ENCODE measurements around the gene PBX3. TPM values are rescaled to one million over a fixed set of nuclear protein-coding genes. Genes with fewer than 3 reads are reported as not detected.
"Not testable (repeated sequence)": the region's sequence is repeated elsewhere in the genome, so short reads cannot be mapped to it uniquely, and the experiment has no call there.

PBX3 gene
- polyA plus RNA-seq, 1 donor: 20.3 TPM

GRCh38 chr9:125772740-125773139 lies 25.6 kb downstream of the PBX3 start:
- WGBS (ENCODE audit: insufficient coverage, low lambda C conversion rate): 40% methylated on average over 1 of the region's 2 CpGs
- Histone ChIP-seq H3K4me3 (ENCODE audit: low read length) (no peak overlapping the region), H3K4me1 (ENCODE audit: control insufficient read depth, insufficient read depth, low read length) (no peaks in the 10 kb centered on the region), H3K27ac (ENCODE audit: low read length) (no peak overlapping the region), H3K27me3 (ENCODE audit: control insufficient read depth, insufficient read depth, low read length) (no peaks in the 10 kb centered on the region), H3K9me3 (ENCODE audit: control insufficient read depth, low read depth, low read length) (no peaks in the 10 kb centered on the region), H3K36me3 (ENCODE audit: control insufficient read depth, insufficient read depth, low read length) (no peaks in the 10 kb centered on the region)
- no peak for DNase-seq

- Histone ChIP-seq H3K4me3 (ENCODE audit: low read length) (no peak overlapping the region), H3K27me3 (ENCODE audit: control insufficient read depth, insufficient read depth, low read length) (no peaks in the 10 kb centered on the region), H3K9me3 (ENCODE audit: control insufficient read depth, low read depth, low read length) (no peaks in the 10 kb centered on the region), H3K27ac (ENCODE audit: low read length) (no peak overlapping the region), H3K4me1 (ENCODE audit: control insufficient read depth, insufficient read depth, low read length) (no peaks in the 10 kb centered on the region), H3K36me3 (ENCODE audit: control insufficient read depth, insufficient read depth, low read length) (no peaks in the 10 kb centered on the region)
- 100% methylated on average over 1 of the region's 4 CpGs for WGBS (ENCODE audit: insufficient coverage, low lambda C conversion rate)
- no peak for DNase-seq
These were observed 26.9 kb downstream of the PBX3 start for GRCh38 chr9:125774106-125774505.

DNA sequence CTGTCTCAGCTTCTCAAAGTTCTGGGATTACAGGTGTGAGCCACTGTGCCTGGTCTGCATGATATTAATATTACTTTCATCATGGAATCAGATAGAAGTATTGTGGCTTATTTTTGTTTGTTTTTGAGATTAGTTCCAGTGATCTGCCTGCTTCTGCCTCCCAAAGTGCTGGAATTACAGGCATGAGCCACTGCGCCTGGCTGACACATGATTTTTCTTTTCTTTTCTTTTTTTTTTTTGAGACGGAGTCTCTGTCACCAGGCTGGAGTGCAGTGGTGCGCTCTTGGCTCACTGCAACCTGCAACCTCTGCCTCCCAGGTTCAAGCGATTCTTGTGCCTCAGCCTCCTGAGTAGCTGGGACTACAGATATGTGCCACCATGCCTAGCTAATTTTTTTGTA lies 29.6 kb downstream of the PBX3 start:
- not testable (repeated sequence) for H3K36me3 ChIP-seq (ENCODE audit: control insufficient read depth, insufficient read depth, low read length); H3K27me3 ChIP-seq (ENCODE audit: control insufficient read depth, insufficient read depth, low read length); H3K4me3 ChIP-seq (ENCODE audit: low read length); DNase-seq; H3K27ac ChIP-seq (ENCODE audit: low read length); H3K4me1 ChIP-seq (ENCODE audit: control insufficient read depth, insufficient read depth, low read length)
- WGBS (ENCODE audit: insufficient coverage, low lambda C conversion rate): no CpG with 5 or more reads among the region's 4 CpGs
- H3K9me3 ChIP-seq (ENCODE audit: control insufficient read depth, low read depth, low read length): peaks cover 12% of the 10 kb centered on the region

- H3K9me3 ChIP-seq (ENCODE audit: control insufficient read depth, low read depth, low read length): peaks cover 14% of the 10 kb centered on the region
- not testable (repeated sequence) for H3K36me3 ChIP-seq (ENCODE audit: control insufficient read depth, insufficient read depth, low read length); H3K27ac ChIP-seq (ENCODE audit: low read length); H3K4me3 ChIP-seq (ENCODE audit: low read length); DNase-seq; H3K4me1 ChIP-seq (ENCODE audit: control insufficient read depth, insufficient read depth, low read length); H3K27me3 ChIP-seq (ENCODE audit: control insufficient read depth, insufficient read depth, low read length)
- no CpG with 5 or more reads among the region's 6 CpGs for WGBS (ENCODE audit: insufficient coverage, low lambda C conversion rate)
These were observed 31.5 kb downstream of the PBX3 start for GRCh38 chr9:125778538-125779219.

GRCh38 chr9:125779220-125779565 lies 32.0 kb downstream of the PBX3 start:
- not testable (repeated sequence) for DNase-seq; H3K4me1 ChIP-seq (ENCODE audit: control insufficient read depth, insufficient read depth, low read length); H3K27ac ChIP-seq (ENCODE audit: low read length); H3K36me3 ChIP-seq (ENCODE audit: control insufficient read depth, insufficient read depth, low read length); H3K4me3 ChIP-seq (ENCODE audit: low read length); H3K27me3 ChIP-seq (ENCODE audit: control insufficient read depth, insufficient read depth, low read length)
- no CpG with 5 or more reads among the region's 5 CpGs for WGBS (ENCODE audit: insufficient coverage, low lambda C conversion rate)
- peaks cover 14% of the 10 kb centered on the region for H3K9me3 ChIP-seq (ENCODE audit: control insufficient read depth, low read depth, low read length)

- Histone ChIP-seq H3K9me3 (ENCODE audit: control insufficient read depth, low read depth, low read length) (peaks cover 14% of the 10 kb centered on the region), H3K27ac (ENCODE audit: low read length) (no peak overlapping the region), H3K4me3 (ENCODE audit: low read length) (no peak overlapping the region), H3K36me3 (ENCODE audit: control insufficient read depth, insufficient read depth, low read length) (no peaks in the 10 kb centered on the region), H3K4me1 (ENCODE audit: control insufficient read depth, insufficient read depth, low read length) (no peaks in the 10 kb centered on the region), H3K27me3 (ENCODE audit: control insufficient read depth, insufficient read depth, low read length) (no peaks in the 10 kb centered on the region)
- WGBS (ENCODE audit: insufficient coverage, low lambda C conversion rate): 94% methylated on average over 2 of the region's 2 CpGs
- no peak for DNase-seq
These were observed 35.5 kb downstream of the PBX3 start for GRCh38 chr9:125782718-125783117.

- DNase-seq: no peak
- Histone ChIP-seq H3K36me3 (ENCODE audit: control insufficient read depth, insufficient read depth, low read length) (no peaks in the 10 kb centered on the region), H3K27me3 (ENCODE audit: control insufficient read depth, insufficient read depth, low read length) (no peaks in the 10 kb centered on the region), H3K9me3 (ENCODE audit: control insufficient read depth, low read depth, low read length) (peaks cover 14% of the 10 kb centered on the region), H3K4me3 (ENCODE audit: low read length) (no peak overlapping the region), H3K27ac (ENCODE audit: low read length) (no peak overlapping the region), H3K4me1 (ENCODE audit: control insufficient read depth, insufficient read depth, low read length) (no peaks in the 10 kb centered on the region)
- WGBS (ENCODE audit: insufficient coverage, low lambda C conversion rate): 90% methylated on average over 2 of the region's 6 CpGs
These were observed 37.3 kb downstream of the PBX3 start for GRCh38 chr9:125784286-125785049.

DNA sequence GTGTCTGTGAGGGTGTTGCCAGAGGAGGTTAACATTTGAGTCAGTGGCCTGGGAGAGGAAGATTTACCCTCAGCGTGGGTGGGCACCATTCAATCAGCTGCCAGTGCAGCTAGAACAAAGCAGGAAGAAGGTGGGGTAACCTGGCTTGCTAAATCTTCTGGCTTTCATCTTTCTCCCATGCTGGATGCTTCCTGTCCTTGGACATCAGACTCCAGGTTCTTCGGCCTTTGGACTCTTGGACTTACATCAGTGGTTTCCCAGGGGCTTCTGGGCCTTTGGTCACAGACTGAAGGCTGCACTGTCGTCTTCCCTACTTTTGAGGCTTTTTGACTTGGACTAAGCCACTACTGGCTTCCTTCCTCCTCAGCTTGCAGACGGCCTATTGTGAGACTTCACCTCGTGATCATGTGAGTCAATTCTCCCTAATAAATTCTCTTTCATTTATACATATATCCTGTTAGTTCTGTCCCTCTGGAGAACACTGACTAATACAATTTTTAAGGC lies 38.1 kb downstream of the PBX3 start:
- WGBS (ENCODE audit: insufficient coverage, low lambda C conversion rate): no CpG with 5 or more reads among the region's 5 CpGs
- Histone ChIP-seq H3K4me1 (ENCODE audit: control insufficient read depth, insufficient read depth, low read length) (no peaks in the 10 kb centered on the region), H3K9me3 (ENCODE audit: control insufficient read depth, low read depth, low read length) (peaks cover 14% of the 10 kb centered on the region), H3K27me3 (ENCODE audit: control insufficient read depth, insufficient read depth, low read length) (no peaks in the 10 kb centered on the region), H3K4me3 (ENCODE audit: low read length) (no peak overlapping the region), H3K27ac (ENCODE audit: low read length) (no peak overlapping the region), H3K36me3 (ENCODE audit: control insufficient read depth, insufficient read depth, low read length) (no peaks in the 10 kb centered on the region)
- no peak for DNase-seq

DNA sequence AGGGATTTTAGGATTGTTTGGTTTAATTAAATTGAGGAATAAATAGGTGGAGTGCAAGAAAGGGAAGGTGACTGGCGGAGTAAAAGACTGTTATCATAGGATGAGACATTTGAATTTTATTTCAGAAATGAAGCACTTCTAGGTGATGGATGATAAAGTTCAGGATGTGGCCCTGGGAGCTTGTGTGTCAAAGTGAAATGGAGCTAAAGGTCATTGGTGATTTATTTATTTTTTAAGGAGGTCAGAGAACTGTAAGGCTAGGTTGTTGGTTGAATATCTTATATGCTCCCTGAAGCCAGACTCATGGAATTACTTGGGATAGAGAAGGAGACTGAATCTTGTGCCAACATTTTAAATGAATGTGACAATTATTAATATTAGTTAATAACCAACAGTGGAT lies 40.5 kb downstream of the PBX3 start:
- DNase-seq: no peak
- Histone ChIP-seq H3K27ac (ENCODE audit: low read length) (no peak overlapping the region), H3K4me3 (ENCODE audit: low read length) (no peak overlapping the region), H3K4me1 (ENCODE audit: control insufficient read depth, insufficient read depth, low read length) (no peaks in the 10 kb centered on the region), H3K27me3 (ENCODE audit: control insufficient read depth, insufficient read depth, low read length) (no peaks in the 10 kb centered on the region), H3K36me3 (ENCODE audit: control insufficient read depth, insufficient read depth, low read length) (no peaks in the 10 kb centered on the region), H3K9me3 (ENCODE audit: control insufficient read depth, low read depth, low read length) (peaks cover 2% of the 10 kb centered on the region)
- 100% methylated on average over 1 of the region's 1 CpG for WGBS (ENCODE audit: insufficient coverage, low lambda C conversion rate)

GRCh38 chr9:125789196-125789595 lies 42.0 kb downstream of the PBX3 start:
- no peak overlapping the region for H3K27ac ChIP-seq (ENCODE audit: low read length)
- no peaks in the 10 kb centered on the region for H3K36me3 ChIP-seq (ENCODE audit: control insufficient read depth, insufficient read depth, low read length)
- no peaks in the 10 kb centered on the region for H3K4me1 ChIP-seq (ENCODE audit: control insufficient read depth, insufficient read depth, low read length)
- no peaks in the 10 kb centered on the region for H3K9me3 ChIP-seq (ENCODE audit: control insufficient read depth, low read depth, low read length)
- peak; percentile 31 to 53 for DNase-seq
- H3K27me3 ChIP-seq (ENCODE audit: control insufficient read depth, insufficient read depth, low read length): no peaks in the 10 kb centered on the region
- no peak overlapping the region for H3K4me3 ChIP-seq (ENCODE audit: low read length)

GRCh38 chr9:125794708-125795107 lies 47.5 kb downstream of the PBX3 start:
- Histone ChIP-seq H3K36me3 (ENCODE audit: control insufficient read depth, insufficient read depth, low read length) (no peaks in the 10 kb centered on the region), H3K27me3 (ENCODE audit: control insufficient read depth, insufficient read depth, low read length) (no peaks in the 10 kb centered on the region), H3K9me3 (ENCODE audit: control insufficient read depth, low read depth, low read length) (no peaks in the 10 kb centered on the region), H3K4me1 (ENCODE audit: control insufficient read depth, insufficient read depth, low read length) (peaks cover 6% of the 10 kb centered on the region), H3K27ac (ENCODE audit: low read length) (no peak overlapping the region), H3K4me3 (ENCODE audit: low read length) (no peak overlapping the region)
- DNase-seq: no peak
- WGBS (ENCODE audit: insufficient coverage, low lambda C conversion rate): 100% methylated on average over 1 of the region's 2 CpGs

Measured in large intestine (tissue), 3 donors.